Ishikawa (cell line): ENCODE data around the gene DMTF1.

Experiments used
- CEBPB ChIP-seq: IDR thresholded peaks from 2 replicates; pipeline ENCODE4 v1.6.1; 2012
- CREB1 ChIP-seq: IDR thresholded peaks from 2 replicates; pipeline ENCODE4 v1.6.1; 2012; ENCODE audit warnings: low read depth
- EGR1 ChIP-seq: IDR thresholded peaks from 2 replicates; pipeline ENCODE4 v1.6.1; 2012
- EP300 ChIP-seq: IDR thresholded peaks from 2 replicates; pipeline ENCODE4 v1.6.1; 2012; ENCODE audit warnings: borderline replicate concordance
- FOXM1 ChIP-seq: IDR thresholded peaks from 2 replicates; pipeline ENCODE4 v1.6.1; 2012; ENCODE audit warnings: low read depth, borderline replicate concordance
- MAX ChIP-seq: IDR thresholded peaks from 2 replicates; pipeline ENCODE4 v1.6.1; 2012
- NFIC ChIP-seq: IDR thresholded peaks from 2 replicates; pipeline ENCODE4 v1.6.1; 2012
- RAD21 ChIP-seq: IDR thresholded peaks from 2 replicates; pipeline ENCODE4 v1.6.1; 2012; ENCODE audit warnings: low read depth
- REST ChIP-seq: IDR thresholded peaks from 2 replicates; pipeline ENCODE4 v1.6.1; 2012; ENCODE audit warnings: low read depth, mild to moderate bottlenecking
- TAF1 ChIP-seq: IDR thresholded peaks from 2 replicates; pipeline ENCODE4 v1.6.1; 2012; ENCODE audit warnings: low read depth, mild to moderate bottlenecking
- TCF12 ChIP-seq: IDR thresholded peaks from 2 replicates; pipeline ENCODE4 v1.6.1; 2012; ENCODE audit warnings: low read depth
- TEAD4 ChIP-seq: IDR thresholded peaks from 2 replicates; pipeline ENCODE4 v1.6.1; 2012
- USF1 ChIP-seq: IDR thresholded peaks from 2 replicates; pipeline ENCODE4 v1.6.1; 2012
- YY1 ChIP-seq: IDR thresholded peaks from 2 replicates; pipeline ENCODE4 v1.6.1; 2012; ENCODE audit warnings: low read depth
- ZBTB7A ChIP-seq: IDR thresholded peaks from 2 replicates; pipeline ENCODE4 v1.6.1; 2012; ENCODE audit warnings: low read depth

DMTF1 gene

GRCh38 chr7:87213811-87214210 is 61.6 kb downstream of the DMTF1 start:
- TF ChIP-seq REST, result no peak
- TF ChIP-seq FOXM1, result no peak

- TF ChIP-seq NFIC (no peak), USF1 (no peak), MAX (no peak), TAF1 (no peak), TEAD4 (no peak), YY1 (no peak), CREB1 (no peak)
Observed at GRCh38 chr7:87215046-87215445, 62.8 kb downstream of the DMTF1 start.

- TF ChIP-seq EGR1, result no peak
- no peak for TF ChIP-seq FOXM1
Observed at GRCh38 chr7:87216701-87217508, 64.7 kb downstream of the DMTF1 start.

- TF ChIP-seq RAD21 (no peak), FOXM1 (no peak), MAX (no peak), TCF12 (no peak), ZBTB7A (no peak), USF1 (no peak), YY1 (no peak), EGR1 (no peak), NFIC (no peak), TAF1 (no peak), EP300 (no peak), REST (no peak), CEBPB (no peak), TEAD4 (no peak), CREB1 (no peak)
Observed at GRCh38 chr7:87217983-87218653, 65.9 kb downstream of the DMTF1 start.

- TF ChIP-seq TCF12 (no peak), CEBPB (no peak)
Observed at GRCh38 chr7:87218796-87219544, 66.7 kb downstream of the DMTF1 start.

- TF ChIP-seq ZBTB7A (no peak), TCF12 (no peak), NFIC (no peak), MAX (peak; percentile 76), FOXM1 (no peak), TAF1 (no peak), TEAD4 (no peak), EGR1 (peak; percentile 31; the same call in 1 of the 2 replicates), USF1 (no peak), CEBPB (no peak), EP300 (no peak)
Observed at GRCh38 chr7:87219545-87220025, 67.3 kb downstream of the DMTF1 start, which contains the start of gene TMEM243. Gene TMEM243 (minus strand): TSS chr7:87219732. CDS start chr7:87219503, 229 bp downstream.
